HG02938 (cell line): ENCODE results near the gene NDFIP2.

Source experiments
- ATAC-seq: cut with Tn5 transposase; IDR thresholded peaks from one replicate; pipeline ENCODE4 v1.9.1; 2021; ENCODE audit warnings: mild to moderate bottlenecking, moderate library complexity; ENCODE audit not compliant: unreplicated experiment

NDFIP2 gene, protein sequence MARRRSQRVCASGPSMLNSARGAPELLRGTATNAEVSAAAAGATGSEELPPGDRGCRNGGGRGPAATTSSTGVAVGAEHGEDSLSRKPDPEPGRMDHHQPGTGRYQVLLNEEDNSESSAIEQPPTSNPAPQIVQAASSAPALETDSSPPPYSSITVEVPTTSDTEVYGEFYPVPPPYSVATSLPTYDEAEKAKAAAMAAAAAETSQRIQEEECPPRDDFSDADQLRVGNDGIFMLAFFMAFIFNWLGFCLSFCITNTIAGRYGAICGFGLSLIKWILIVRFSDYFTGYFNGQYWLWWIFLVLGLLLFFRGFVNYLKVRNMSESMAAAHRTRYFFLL

GRCh38 chr13:79480954-79481684 is at the start of gene NDFIP2:
TSS of gene NDFIP2 (plus strand) at chr13:79481155. CDS start at chr13:79481204, 49 bp downstream.
- ATAC-seq, result peak; percentile 81

DNA sequence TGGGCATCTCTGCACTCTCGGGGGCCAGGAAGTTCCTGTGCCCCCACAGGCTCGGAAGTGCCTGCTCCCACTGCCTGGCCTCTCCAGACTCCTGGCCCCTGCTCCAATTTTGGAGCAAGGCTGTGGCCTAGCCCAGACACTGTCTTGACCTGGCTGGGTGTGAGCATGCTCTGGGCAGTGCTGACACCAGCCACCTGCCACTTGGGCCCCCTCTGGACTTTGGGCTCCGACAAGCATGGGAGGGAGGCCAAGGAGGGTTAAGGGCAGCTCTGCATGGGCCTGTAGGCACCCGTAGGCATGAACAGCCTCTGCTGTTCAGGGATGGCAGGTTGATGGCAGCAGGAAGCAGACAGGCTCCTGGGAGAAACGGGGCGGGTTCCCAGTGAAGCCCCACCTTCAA is 48.9 kb upstream of the NDFIP2 start:
- ATAC-seq, result no peak

- no peak for ATAC-seq
These were observed 48.0 kb upstream of the NDFIP2 start for GRCh38 chr13:79432992-79433391.

DNA sequence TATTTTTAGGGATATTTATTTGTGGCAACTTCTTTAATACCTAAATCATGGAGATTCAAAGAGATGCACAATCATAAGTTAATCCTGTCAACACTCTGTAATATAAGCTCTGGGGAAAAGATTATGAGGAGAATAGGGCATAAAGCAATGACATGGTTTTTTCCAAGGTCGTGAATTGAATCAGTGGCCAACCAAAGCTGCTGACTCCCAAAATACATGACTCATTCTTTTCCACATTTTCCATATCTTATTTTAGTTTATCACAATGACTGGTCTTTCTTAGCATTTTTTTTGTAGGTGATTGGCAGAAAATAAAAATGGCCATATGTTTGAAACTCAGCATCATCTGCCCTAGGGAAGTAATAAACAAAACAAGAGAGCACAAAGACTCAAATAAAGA is 46.4 kb upstream of the NDFIP2 start:
- no peak for ATAC-seq

GRCh38 chr13:79435561-79435990 is 45.4 kb upstream of the NDFIP2 start:
- no peak for ATAC-seq

- ATAC-seq, result no peak
These were observed 41.7 kb upstream of the NDFIP2 start for GRCh38 chr13:79439275-79439674.

DNA sequence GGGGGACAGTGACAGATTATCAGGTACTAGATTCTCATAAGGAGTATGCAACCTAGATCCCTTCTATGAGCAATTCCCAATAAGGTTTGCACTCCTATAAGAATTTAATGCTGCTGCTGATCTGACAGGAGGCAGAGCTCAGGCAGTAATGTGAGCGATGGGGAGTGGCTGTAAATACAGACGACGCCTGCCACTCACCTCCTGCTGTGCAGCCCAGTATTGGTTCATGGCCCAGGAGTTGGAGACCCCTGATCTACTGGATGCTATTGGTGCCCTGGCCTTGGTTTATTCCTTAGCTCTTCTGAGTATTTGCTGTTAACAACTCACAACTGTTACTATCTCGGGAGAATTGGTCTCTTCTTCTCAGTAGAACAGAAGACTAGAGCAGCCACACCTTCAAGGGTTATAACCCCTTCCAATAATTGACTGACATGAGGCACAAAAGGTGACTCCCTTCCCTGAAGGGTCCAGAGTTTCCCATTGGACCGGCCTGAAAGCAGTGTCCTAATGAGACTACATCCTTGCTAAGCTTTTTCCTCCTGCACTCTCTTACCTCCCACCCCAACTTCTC is 39.9 kb upstream of the NDFIP2 start:
- ATAC-seq, result no peak

DNA sequence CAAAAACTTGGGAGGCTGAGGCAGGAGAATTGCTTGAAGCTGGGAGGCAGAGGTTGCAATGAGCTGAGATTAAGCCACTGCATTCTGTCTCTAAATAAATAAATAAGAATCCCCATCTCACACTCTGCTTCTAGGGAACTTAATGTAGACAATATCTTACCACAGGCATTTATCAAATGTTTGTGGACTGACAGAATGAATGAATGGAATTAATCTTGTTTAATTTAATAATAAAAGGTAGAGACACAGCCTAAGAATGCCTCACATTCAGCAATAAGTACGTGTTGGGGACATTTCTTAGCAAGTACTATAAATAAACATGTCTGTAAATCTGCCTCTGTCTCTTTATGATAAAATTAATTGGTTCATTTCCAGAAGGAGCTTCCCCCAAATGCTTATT is 38.7 kb upstream of the NDFIP2 start:
- ATAC-seq, result no peak

GRCh38 chr13:79442706-79443105 is 38.2 kb upstream of the NDFIP2 start:
- ATAC-seq, result no peak

- no peak for ATAC-seq
These were observed 34.8 kb upstream of the NDFIP2 start for GRCh38 chr13:79445968-79446645.

- ATAC-seq, result no peak
These were observed 33.8 kb upstream of the NDFIP2 start for GRCh38 chr13:79447141-79447540.

DNA sequence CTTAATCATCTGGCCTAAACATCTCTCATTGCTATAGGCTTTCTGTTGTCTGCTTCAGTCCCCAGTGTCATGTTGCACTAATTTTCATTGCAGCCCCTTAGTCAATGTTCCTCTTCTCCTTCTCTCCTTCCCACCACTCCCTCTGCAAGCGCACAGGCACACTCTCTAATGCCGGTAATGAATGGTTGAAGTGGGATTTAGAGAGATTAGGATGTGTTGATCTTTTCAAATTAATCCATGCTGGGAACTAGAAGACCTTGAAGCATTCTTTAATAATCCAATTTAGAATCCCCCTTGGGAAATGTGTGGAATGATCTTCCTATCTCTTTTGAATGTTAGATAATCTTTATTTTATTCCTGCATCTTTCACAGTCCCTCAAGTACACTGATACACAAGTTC is 33.2 kb upstream of the NDFIP2 start:
- ATAC-seq, result no peak

DNA sequence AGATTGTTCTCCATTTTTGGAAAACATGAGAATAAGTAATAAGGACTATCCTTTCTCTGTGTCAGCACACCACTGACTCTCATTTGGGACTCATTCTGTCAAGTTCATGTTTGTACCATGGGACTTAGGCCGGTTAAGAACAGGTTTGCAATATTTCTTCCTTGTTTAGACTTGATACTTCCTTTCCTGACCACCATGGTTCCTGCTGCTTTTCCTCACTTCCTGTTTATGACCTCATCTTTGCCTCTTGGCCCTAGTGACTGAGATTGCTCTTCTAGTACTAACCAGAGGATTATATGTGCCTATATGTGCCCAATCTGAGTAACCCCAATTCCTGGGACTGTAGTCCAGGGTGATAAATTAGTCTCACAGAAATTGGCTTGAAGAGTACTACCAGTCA is 32.5 kb upstream of the NDFIP2 start:
- ATAC-seq, result no peak

DNA sequence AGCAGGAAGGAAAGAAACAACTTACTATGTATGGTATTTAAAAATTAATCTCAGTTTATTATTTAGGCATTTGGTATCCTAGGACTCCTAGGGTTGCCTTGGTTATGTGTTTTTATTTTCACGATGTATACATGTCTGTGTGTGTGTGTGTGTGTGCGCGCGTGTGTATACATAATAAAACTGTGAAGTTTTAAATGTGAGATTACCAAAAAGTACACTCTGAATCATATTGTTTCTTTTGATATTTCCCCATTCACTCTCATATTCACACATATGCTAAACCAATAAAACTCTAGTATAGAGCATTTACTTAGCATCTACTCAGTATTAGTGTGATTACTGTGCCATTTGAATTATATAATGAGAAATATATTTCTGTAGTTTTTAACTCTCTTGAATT is 30.8 kb upstream of the NDFIP2 start:
- ATAC-seq, result no peak

GRCh38 chr13:79451500-79451962 is 29.4 kb upstream of the NDFIP2 start:
- peak; percentile 98 for ATAC-seq

DNA sequence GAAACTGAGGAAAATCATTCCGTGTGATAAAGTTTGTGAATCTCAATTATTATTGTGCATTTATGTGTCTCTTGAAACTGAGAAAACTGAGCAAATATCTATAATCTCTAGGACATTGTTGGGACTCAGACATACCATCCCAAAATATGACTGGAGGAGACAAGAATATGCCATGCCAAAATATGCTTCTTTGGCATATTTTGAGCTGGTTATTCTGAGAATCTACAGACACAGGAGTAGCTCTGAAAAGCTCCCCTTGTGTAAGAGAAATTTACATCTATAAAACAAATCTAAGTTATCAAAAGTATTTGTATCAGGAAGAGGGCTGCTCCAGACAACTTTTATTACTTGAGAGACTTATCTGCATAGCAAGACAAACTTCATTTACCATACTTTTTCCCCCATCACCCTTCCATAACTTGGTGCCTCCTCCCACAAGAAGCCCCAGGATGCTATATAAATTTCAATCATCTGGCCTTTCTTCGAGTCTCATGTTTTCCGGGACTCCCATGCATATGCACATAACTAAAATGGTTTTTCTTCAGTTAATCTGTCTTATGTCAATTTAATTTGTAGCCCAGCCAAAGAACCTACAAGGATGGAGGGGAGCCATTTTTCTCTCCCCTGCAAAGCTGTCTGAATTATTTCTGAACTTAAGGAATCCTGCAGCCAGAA is 28.6 kb upstream of the NDFIP2 start:
- ATAC-seq, result no peak

DNA sequence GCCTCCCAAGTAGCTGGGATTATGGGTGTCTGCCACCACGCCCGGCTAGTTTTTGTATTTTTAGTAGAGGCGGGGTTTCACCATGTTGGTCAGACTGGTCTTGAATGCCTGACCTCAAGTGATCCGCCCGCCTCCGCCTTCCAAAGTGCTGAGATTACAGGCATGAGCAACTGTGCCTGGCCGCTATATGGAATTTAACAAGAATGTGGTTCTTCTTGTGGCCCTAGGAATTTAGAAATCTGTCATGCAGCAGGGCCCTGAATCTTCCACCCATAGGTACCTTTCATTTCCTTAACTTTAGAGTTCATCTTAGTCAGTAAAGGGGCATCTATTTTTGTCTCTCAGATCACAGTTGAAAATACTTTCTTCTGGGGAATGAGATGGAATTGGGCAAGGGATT is 25.6 kb upstream of the NDFIP2 start:
- ATAC-seq, result no peak

DNA sequence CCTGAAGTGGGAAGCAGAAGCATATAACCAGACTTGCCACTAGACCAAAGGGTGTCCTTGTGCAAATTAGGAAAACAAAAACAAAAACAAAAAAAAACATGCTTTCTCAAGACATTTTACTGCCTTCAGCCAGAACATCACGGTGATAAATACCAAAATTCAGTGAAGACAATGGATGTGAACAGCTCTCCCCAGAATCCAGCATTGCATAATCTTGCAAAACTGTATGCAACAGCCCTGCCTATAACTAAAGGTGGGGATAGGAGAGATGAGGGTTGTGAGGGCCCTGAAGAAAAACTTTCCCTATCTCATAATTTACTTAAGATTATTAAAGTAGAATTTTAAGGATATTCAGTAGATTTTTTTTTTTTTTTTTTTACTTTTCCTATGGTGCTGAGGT is 24.9 kb upstream of the NDFIP2 start:
- no peak for ATAC-seq

GRCh38 chr13:79456656-79457365 is 24.1 kb upstream of the NDFIP2 start:
- ATAC-seq, result peak; percentile 17

DNA sequence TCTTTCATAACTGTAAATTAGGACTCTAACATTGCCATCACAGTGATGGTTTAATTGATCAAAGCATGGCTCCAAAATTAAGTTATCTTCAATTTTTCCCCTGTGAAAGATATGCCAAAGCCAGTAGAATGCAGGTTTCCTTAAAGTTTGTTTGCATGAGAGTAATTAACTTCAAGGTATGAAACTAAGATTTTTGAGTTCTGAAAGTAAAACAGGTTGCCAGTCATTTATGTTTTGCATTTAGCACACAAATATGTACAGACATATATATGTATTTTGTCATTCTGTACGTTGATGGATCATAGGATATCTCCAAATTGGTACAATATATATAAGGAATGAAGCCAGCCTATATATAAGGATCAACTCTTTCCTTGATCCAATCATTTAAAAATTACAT is 23.6 kb upstream of the NDFIP2 start:
- ATAC-seq, result peak; percentile 48
